HCEC 1CT (cell line): ENCODE measurements around the gene RPL39L.
A peak's percentile ranks its signal among the peaks of the same experiment; 100 is the strongest.
"Not testable (repeated sequence)": the region's sequence is repeated elsewhere in the genome, so short reads cannot be mapped to it uniquely, and the experiment has no call there.

Experiments used
- DNase-seq: peaks from one replicate; pipeline ENCODE4 v3.0.0-alpha.2; 2017

The RPL39L gene

DNA sequence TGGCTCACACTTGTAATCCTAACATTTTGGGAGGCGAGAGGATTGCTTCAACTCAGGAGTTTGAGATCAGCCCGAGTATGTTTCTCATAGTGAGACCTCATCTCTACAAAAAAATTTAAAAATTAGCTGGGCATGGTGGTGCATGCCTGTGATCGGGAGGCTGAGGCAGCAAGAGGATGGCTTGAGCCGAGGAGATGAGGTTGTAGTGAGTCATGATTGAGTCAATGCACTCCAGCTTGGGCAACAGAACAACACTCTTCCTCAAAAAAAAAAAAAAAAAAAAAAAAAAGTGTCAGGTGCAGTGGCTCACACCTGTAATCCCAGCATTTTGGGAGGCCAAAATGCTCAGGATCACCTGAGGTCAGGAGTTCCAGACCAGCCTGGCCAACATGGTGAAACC is 2.4 kb downstream of the RPL39L start:
- DNase-seq = peak; percentile 79

DNA sequence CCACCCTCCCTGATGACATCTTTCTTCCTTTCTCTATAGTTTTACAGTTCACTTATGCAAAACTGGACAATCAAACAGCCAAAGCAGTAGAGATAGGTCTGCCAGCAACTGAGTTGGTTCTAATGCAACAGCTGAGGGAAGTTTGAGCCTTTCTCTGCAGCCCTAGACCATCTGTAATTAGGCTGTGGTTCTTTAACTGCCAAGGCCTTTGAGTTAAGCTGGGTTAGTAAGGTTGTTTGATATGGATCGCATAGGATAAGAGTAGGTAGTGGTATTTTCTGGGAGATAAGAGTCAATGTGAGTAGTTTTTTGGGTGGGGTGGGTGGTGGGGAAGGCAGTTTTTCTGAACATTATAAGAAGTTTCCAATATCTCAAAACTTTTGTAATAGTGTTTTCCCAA is 3.0 kb downstream of the RPL39L start:
- no peak for DNase-seq

DNA sequence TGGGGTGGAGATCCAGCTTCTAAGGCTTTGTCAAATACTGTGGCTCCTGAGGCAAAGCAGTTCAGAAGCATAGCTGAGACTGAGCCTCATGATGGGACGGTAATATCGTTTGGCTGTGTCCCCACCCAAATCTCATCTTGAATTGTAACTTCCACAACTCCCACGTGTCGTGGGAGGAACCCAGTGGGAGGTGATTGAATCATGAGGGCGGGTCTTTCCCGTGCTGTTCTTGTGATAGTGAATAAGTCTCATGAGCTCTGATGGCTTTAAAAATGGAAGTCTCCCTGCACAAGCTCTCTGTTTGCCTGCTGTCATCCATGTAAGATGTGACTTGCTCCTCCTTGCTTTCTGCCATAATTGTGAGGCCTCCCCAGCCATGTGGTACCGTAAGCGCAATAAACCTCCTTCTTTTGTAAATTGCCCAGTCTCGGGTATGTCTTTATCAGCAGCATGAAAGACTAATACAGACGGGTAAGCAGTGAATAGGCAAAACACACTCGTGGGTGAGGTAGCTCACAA is 4.1 kb downstream of the RPL39L start:
- not testable (repeated sequence) for DNase-seq

DNA sequence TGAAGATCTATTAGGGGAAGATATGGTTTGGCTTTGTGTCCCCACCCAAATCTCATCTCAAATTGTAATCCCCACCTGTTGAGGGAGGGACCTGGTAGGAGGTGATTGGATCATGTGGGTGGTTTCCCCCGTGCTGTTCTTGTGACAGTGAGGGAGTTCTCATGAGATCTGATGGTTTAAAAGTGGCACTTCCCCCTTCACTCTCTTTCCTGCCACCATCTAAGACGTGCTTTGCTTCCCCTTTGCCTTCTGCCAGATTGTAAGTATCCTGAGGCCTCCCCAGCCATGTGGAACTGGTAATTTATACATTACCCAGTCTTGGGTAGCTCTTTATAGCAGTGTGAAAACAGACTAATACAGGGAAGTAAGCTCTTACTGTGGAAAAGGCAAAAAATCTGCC is 6.1 kb downstream of the RPL39L start:
- not testable (repeated sequence) for DNase-seq

DNA sequence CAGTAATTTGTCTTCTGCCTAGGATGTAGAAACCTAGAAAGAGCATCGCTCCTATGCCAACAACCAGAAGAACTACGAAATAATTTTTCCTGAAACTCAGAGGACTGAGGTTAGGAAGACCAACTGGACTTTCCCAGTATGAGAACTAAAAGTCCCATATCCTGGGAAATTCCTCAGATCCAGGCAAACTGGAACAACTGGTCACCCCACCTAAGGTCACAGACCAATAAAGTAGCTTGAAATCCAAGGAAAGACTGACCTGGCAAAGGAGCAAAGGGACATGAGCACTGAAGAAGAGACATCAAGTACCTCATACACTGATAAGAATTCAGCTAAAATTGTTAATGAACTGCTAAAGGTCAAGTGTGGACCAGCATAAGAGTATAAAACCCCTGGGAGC is 6.6 kb downstream of the RPL39L start:
- no peak for DNase-seq

DNA sequence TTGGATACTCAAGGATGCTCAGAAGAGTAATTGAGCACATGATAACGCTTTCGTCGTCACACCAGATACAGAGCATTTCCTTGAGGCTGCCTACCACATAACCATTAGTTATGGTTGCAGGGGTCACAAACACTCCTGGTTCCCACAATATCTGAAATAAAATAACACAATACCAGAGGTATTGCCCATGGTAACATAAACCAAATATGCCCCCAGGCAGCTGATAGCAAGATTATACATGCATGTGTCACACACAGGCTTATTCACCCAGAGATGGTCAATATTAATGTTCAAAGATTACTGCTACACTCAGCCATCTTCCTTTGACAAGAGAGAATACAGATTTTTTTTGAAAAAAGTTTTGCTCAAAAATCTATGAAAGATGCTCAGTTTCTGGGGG is 7.3 kb downstream of the RPL39L start:
- no peak for DNase-seq

DNA sequence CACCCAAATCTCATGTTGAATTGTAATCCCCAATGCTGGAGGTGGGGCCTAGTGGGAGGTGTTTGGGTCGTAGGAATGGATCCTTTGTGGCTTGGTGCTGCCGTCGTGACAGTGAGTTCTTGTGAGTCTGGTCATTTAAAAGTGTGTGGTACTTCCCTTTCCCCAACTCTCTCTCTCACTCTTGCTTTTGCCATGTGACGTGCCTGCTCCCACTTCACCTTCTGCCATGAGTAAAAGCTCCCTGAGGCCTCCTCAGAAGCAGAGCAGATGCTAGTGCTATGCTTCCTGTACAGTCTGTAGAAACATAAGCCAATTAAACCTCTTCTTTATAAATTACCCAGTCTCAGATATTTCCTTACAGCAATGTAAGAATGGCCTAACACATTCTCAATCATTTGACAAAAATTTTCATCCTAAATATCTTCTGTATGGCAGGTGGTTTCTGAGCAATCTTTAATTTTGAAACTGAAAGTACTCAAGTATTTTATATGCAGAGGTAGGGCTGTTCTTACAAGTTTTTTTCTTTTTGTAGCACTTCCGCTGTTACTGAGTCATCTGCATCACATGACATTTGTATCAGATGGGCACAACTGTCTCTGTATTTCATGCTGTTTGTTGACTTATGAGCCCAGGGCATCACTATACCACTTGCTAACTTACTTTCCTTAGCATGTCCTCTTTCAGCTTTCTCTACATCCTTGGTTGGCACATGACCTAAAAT is 8.8 kb downstream of the RPL39L start:
- DNase-seq = peak; percentile 68

DNA sequence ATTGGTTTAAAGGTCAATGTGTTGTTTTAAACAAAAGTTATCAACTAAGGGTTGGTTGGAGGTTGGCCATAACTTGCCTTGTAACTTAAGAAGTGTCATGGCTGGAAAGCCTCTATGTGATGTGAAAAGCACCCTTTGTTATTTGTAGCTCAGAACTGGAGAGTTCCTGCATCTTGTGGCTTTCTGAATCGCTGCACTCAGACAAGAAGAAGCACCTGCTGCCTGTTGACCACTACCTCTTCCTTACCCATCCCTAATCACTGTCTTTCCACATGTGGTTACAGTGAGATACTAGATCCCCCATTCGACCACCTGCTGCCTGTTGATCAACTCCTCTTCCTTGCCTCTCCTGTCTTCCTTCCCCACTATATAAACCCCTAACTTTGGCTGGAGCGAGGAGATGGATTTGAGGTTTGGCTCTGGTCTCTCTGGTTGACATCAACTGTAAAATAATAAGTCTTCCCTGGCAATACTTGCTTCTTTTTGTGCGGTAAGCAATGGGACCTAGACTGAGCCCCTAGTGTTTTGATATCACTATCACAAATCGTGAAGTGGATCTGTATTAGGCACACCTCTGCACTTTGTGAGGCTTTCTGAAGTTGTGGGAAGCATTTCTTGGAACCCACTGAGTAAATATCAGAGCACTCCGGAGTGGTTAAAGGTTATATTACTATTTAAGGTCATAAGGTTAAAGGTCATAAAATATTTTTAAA is 13.8 kb downstream of the RPL39L start:
- DNase-seq = no peak

DNA sequence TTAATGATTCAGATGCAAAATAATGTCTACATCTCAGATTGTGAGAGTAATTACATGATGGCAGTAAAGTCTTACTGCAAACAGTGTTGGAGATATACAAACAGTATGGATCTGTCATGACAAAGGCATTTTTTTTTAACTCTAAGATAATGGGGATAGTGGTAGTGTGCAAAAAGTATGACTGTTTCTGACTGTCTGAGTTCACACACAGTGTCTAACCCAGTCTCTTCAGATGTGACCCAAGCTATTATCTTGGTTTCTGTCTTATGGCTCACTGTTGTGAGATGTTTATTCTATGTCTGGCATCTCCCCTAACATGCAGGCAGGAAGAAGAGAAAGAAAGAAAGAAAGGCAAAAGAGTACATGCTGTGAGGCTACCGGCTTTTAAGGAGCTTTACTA is 17.0 kb downstream of the RPL39L start:
- no peak for DNase-seq

DNA sequence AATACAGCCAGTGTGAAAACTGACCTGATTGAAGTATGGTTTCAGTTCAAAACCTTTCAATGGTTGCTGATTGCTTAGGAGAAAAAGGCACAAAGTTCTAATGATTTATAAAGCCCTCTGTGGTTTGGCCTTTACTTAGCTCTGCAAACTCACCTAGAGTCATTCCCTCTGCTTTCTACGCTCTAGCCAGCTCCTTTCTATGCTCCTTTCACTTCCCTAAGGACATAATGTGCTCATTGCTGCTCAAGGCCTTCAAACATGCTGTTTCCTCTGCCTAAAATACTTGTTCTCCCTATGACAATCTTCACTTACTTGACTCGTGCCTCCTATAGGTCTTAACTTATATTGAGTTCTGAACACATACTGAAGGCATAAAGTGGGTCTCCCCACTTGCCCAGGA is 19.0 kb downstream of the RPL39L start:
- DNase-seq = no peak

DNA sequence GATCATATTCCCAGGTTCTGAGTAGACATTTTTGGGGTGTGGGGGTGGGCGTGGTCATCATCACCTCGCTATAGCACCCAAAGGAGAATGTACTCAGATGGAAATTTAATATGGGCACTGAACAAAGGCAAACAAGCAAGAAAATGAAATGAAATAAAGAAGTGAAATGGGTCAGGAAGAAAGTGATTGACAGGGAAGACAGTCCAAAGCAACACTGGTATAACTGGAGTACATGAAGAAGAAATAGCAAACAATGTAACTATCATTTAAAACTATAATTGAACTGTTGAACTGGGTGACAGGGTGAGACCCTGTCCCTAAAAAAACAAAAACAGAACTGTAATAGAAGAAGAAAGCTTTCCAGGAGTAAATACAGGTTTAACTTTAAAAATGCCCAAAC is 24.8 kb downstream of the RPL39L start:
- DNase-seq = no peak

DNA sequence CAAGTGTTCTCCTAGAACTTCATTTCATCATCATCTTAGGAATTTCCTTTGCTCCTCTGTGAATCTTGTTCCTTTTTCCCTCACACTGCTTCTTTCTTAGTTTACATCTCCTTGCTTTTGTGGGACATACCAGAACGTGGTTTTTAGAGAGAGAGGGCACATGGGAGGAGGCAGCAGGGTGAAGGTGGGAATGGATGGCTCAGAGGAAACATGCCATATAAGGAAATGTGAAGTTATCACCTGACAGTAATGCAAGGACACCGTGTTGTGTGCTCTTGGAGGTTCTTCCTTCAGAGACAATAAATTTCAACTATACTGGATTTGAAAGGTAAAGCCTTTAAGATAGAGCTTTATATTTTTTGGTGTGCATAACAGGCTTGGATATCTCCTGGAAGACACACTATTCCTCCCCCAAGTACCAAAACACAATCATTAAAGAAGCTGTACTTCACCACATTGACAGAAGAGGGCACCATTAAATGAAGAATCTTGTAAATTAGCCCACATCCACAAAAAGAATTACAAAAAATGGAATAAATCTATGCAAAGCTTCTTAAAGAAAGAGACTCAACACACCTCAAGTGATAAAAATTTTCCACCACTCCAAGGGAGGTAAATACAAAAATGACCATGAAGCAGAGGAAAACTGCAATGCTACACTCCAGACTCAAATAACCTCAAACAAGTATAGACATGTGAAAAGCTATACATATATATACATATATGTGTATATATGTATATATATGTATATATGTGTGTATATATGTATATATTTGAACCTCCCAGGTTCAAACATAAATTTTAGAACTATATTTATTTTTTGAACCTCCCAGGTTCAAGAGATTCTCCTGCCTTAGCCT is 26.1 kb downstream of the RPL39L start:
- peak; percentile 36 for DNase-seq

DNA sequence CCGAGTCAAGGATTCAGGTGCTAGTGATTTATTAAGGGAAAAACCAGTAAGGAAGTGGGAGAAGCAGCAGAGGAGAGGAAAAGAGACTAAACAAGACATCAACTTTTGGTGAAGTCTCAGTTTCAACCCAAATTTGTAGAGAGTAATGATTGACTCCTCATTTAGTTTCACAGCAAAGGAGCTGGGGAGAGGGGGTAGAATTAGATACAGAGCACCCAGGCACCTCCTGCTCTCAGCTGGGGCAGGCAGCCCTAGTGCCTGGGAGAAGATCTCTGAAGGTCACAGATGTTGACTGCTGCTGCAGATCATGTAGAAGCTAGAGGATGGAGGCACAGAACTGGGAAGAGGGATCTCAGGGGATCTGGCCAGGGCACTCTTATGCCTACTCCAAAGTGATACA is 29.1 kb downstream of the RPL39L start:
- DNase-seq = no peak

DNA sequence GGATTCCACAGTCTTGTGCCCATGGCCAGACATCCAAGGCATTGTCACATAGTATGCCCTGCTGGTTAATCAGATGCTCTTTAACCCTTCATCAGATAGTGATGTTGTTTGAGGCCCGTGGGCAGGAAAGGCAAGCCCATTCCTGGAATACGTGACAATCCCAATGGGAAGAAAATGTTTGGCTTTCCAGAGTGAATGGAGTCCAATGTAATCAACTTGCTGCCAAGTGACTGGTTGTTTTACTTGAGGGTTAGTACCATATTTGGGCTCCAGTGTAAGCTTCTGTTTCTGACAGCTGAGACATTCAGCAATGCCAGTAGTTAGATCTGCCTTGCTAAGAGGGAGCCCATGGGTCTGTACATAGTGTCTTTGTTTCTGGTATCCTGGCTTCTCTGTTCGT is 31.3 kb downstream of the RPL39L start:
- no peak for DNase-seq

DNA sequence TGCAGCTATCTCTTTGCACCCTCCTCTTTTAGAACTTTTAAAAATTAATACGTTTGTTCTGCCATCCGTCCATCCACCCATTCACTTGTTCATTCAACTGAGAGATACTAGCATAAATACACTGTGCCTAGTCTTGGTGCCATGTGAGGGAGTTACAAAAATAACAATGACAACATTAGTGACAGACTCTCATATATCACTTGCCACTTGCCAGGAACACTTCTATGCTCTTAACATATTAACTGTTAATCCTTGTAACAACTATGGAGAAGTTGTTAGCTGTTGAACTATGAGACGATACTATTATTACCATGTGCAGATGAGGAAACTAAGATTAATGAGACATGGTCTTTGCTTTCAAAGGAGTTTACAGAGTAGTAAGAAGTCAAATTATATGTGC is 33.6 kb downstream of the RPL39L start:
- no peak for DNase-seq

DNA sequence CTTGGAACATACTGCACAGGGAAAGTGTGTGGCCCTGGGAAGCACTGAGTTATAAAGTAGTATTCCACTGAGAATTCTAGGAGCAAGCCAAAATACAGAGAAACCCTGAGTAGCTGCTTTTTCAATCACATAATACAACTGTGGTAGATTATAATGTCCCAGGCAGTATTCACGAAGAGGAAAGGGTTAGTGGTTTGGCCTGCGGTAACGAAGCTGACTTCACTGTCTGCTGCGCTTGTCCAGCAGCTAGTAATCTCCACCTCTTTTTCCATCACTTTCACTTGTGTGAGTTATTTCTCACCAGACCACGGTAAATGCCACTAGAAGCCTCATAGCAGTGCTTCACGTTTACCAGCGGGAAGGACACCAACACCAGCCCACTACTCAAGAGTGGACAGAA is 34.4 kb downstream of the RPL39L start:
- no peak for DNase-seq

DNA sequence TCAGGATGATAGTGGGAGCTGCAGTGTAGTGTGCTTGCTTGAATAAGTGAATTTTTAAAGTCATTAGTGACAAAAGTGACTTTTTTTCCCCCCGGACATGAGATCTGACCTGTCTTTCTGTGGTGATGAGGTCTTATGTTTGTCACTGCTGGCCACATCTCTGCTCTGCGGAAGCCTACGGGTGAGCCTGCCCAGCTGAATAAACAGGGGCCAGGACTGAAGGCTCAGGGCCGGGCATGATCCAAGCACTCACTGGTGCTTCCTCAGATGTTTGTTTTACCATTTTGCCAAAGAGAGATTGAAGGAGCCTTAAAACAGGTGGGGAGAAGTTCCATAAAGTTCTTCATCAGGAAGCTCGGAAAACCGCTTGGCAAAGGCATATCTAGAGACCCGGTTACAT is 35.0 kb downstream of the RPL39L start:
- DNase-seq = no peak

DNA sequence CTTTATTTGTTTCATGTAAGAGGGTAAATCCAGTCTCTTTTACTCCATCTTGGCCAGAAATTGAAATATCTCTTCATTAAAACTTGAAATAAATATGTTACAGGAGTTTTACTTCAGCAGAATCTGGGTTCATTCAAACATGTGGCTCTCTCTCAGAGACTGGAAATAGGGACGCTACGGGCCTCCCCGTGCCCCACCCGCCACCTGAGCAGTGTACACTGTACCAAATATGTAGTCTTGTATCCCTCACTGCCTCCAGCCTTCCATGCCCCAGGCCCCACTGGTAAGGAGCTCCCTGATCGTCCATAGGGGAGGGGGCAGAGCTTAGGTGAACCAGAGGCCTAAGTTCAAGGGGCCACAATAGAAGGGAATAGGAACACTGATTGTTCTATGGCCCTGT is 36.0 kb downstream of the RPL39L start:
- no peak for DNase-seq

DNA sequence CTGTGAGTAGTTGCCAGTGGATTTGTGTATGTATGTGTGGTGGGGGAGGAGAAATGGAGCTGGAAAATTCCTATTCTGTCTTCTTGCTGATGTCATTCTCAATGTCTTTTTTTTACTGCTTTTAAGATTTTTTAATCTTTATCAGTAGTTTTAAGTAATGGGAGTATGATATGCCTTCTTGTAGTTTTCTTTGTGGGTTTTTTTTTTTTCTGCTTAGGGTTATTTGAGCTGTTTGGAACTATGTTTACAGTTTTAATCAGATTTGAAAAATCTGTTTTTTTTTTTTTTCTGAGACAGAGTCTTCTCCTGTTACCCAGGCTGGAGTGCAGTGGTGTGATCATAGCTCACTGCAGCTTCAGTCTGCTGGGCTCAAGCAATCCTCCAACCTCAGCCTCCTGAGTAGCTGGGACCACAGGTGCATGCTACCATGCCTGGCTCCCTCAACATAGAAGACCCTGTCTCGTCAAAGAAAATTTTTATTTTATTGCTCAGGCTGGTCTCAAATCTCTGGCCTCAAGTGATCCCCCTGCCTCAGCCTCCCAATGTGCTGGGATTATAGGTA is 37.1 kb downstream of the RPL39L start:
- DNase-seq = no peak

DNA sequence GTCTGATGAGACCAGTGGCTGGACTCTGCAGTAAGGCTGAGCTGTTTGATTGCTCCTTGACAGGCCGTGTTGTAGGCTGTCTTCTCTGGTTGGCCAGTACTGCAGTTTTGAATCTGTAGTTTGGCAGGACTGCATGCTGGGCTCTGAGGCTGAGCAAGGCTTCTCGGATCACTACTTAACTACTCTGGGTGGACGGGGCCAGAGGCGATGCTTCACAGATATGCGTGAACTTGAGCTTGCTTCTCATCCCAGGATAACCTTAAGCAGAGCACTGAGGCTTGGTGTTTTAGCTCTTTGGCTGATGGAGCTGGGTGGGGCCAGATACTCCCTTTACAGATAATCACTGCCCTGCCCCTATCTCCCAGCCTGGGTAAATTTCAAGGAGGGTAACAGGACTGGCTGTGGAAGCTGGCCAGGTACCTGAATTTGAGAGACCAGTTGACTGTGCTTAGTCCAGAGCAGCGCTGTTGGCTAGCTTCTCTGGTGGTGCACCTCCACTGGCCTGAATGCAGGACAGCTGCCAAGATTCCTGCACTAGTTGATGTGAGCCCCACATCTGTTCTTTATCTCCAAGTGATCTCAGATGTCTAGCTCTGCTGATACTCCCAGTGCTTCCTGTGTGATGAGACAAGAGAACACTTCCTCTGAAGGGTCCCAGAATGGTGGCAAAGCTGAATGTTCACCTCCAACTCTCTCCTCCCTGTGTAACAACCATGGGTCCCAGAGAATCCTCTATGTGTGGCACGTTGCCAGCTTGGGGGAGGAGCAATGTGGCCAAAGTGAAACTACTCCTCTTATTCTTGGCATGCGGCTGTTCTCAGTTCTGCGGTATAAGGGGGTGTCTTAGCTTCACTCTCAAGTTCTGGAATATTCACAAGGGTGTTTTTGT is 37.9 kb downstream of the RPL39L start:
- peak; percentile 36 for DNase-seq

DNA sequence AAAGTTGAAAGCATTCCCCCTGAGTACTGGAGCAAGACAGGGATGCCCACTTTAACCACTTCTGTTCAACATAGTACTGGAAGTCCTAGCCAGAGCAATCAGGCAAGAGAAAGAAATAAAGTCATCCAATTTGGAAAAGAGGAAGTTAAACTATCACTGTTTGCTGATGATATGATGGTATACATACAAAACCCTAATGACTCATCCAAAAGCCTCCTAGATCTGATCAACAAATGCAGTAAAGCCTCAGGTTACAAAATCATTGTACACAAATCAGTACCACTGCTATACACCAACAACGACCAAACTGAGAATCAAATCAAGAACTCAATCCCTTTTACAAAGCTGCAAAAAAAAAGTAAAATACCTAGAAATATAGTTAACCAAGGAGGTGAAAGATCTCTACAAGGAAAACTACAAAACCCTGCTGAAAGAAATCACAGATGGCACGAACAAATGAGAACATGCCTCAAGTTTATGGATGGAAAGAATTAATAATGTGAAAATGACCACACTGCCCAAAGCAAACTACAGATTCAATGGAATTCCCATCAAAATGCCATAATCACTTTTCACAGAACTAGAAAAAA is 40.3 kb downstream of the RPL39L start:
- DNase-seq = peak; percentile 25

DNA sequence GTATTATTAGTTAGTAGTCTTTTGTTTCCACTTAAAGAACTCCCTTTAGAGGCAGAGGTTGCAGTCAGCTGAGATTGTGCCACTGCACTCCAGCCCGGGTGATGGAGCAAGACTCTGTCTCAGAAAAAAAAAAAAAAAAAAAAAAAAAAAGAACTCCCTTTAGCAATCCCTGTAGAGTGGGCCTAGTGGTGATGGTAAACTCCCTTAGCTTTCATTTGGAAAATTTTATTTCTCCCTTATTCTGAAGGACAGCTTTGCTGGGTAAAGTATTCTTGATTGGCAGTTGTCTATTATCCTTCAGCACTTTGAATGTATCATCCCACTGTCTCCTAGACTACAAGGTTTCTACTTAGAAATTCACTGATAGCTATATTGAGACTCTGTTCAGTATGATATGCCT is 46.0 kb downstream of the RPL39L start:
- no peak for DNase-seq
